C4-2B (cell line): ENCODE data around the gene KBTBD13.
"Not testable (repeated sequence)": the region's sequence is repeated elsewhere in the genome, so short reads cannot be mapped to it uniquely, and the experiment has no call there.

Experiments
- H3K27ac ChIP-seq: fragments of 450-650 bp; 2 replicates; pipeline ENCODE4 v1.5.1; 2017
- CTCF ChIP-seq: fragments of 450-650 bp; conservative IDR thresholded peaks from 2 replicates; pipeline ENCODE4 v1.5.1; 2017; ENCODE audit warnings: mild to moderate bottlenecking
- ZFX ChIP-seq: fragments of 450-650 bp; IDR thresholded peaks from 2 replicates; pipeline ENCODE4 v1.6.1; 2017

The KBTBD13 gene

GRCh38 chr15:65091946-65092770 is 15.6 kb downstream of the KBTBD13 start:
- TF ChIP-seq CTCF (no peak), ZFX (no peak)
- H3K27ac ChIP-seq, result no peak overlapping the region

GRCh38 chr15:65092911-65093792 is 16.6 kb downstream of the KBTBD13 start:
- no peak overlapping the region for H3K27ac ChIP-seq
- TF ChIP-seq CTCF (no peak), ZFX (no peak)

GRCh38 chr15:65093793-65094170 is 17.2 kb downstream of the KBTBD13 start:
- not testable (repeated sequence) for H3K27ac ChIP-seq

- no peak overlapping the region for H3K27ac ChIP-seq
- no peak for TF ChIP-seq ZFX
- no peak for TF ChIP-seq CTCF
These were observed 17.9 kb downstream of the KBTBD13 start for GRCh38 chr15:65094294-65094995.

- TF ChIP-seq ZFX (no peak), CTCF (no peak)
- no peak overlapping the region for H3K27ac ChIP-seq
These were observed 18.6 kb downstream of the KBTBD13 start for GRCh38 chr15:65095011-65095746.

GRCh38 chr15:65095747-65096104 is 19.2 kb downstream of the KBTBD13 start:
- TF ChIP-seq ZFX (no peak), CTCF (no peak)

More at GRCh38 chr15:65095747-65096104, 19.2 kb downstream of the KBTBD13 start:
- no peak overlapping the region for H3K27ac ChIP-seq
